Measurements from ENCODE around the gene ZFP3.
"Not testable (repeated sequence)": the region's sequence is repeated elsewhere in the genome, so short reads cannot be mapped to it uniquely, and the experiment has no call there.

The ZFP3 gene

GRCh38 chr17:5080591-5080990 lies 2.3 kb downstream of the ZFP3 start:
- DNase-seq, result no peak

DNA sequence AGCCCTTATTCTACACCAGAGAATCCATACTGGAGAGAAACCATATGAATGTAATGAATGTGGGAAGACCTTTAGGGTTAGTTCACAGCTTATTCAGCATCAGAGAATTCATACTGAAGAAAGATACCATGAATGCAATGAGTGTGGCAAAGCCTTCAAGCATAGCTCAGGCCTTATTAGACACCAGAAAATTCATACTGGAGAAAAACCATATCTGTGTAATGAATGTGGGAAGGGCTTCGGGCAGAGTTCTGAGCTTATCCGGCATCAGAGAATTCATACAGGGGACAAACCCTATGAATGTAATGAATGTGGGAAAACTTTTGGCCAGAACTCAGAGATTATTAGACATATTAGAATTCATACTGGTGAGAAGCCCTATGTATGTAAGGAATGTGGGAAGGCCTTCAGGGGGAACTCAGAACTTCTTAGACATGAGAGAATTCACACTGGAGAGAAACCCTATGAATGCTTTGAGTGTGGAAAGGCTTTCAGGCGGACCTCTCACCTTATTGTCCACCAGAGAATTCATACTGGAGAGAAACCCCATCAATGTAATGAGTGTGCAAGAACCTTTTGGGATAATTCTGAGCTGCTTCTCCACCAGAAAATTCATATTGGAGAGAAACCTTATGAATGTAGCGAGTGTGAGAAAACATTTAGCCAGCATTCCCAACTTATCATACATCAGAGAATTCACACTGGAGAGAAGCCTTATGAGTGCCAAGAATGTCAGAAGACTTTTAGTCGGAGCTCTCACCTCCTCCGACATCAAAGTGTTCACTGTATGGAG lies 14.1 kb downstream of the ZFP3 start:
- DNase-seq, result no peak

GRCh38 chr17:5096731-5097100 lies 18.4 kb downstream of the ZFP3 start:
- no peak for DNase-seq

- peak; percentile 68 for DNase-seq
These were observed 19.0 kb downstream of the ZFP3 start for GRCh38 chr17:5097101-5097834.

GRCh38 chr17:5099271-5099670 lies 21.0 kb downstream of the ZFP3 start:
- DNase-seq, result no peak

DNA sequence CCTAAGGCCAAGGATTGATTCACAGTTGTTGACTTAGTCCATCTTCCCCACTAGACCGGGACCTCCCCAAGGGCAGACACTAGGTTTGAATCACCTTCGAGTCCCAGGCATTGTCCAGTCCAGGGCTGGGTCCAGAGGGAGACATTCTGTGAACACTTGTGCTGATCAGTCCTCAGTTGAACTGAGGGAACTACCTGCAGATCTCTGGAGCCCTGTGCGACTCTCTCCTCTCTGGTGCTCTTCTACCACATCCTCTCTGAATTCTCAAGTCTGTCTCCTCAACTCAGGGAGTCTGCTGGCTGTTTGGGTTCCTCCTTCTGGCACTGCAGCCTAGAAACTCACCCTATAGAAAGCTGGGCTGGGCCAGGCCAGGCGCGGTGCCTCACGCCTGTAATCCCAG lies 22.6 kb downstream of the ZFP3 start:
- DNase-seq, result no peak

GRCh38 chr17:5110816-5111215 lies 32.5 kb downstream of the ZFP3 start:
- DNase-seq, result no peak

- peak; percentile 97 for DNase-seq
These were observed 33.3 kb downstream of the ZFP3 start, which contains the start of gene ZNF232 for GRCh38 chr17:5111402-5112204. Gene ZNF232, minus strand, starts transcription at chr17:5111878. Its CDS starts 56 bp downstream, at chr17:5111822.

DNA sequence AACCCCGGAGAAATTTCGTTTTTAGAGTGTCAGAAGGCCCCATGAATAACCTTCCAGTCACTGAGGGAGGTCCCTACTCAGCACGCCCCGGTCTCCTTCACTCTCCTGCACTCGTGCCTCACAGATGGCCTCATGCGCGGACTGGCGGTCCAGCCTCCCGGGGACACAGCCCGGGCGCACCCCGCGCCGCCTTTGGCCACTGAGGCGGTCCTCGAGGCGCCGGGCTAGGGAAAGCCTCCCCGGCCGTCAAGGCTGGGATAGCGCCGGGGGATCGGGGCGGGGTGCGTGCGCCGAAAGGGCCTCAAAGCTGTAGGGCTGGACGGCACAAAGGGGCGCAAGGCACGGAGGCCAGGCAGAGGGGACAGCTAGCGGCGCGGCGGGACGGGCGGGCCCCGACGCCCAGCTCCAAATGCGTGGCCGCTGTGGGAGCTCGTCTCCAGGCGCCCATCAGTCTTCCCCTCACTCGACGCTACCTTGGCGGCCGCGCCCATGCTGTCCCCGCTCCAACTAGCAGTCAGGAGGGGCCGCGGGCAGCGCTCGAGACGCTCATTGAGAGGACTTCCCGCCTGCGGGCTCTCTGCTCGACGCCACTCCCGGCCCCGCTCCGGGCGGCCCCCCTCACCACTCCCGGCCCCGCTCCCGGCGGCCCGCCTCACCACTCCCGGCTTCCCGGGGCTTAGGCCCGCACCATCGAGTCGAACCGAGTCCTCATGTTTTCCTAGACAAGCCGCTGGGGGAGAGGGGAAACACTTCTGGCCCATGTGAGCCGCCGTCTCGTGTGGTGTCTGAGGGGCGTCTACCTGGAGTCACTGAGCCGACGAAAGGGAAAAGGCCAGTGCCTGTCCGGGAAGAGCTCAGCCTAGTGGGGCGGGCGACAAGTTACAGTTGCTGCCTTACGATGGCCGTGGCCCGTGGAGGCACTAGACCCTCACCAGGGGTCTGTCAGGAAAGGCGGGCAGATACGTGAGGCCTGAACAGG lies 37.7 kb downstream of the ZFP3 start, which contains the start of gene USP6:
Gene USP6 (plus strand): TSS at position 360 of the 979 bp plus-strand sequence. CDS start 14,336 bp downstream, outside the sequence.
- DNase-seq, result peak; percentile 61

DNA sequence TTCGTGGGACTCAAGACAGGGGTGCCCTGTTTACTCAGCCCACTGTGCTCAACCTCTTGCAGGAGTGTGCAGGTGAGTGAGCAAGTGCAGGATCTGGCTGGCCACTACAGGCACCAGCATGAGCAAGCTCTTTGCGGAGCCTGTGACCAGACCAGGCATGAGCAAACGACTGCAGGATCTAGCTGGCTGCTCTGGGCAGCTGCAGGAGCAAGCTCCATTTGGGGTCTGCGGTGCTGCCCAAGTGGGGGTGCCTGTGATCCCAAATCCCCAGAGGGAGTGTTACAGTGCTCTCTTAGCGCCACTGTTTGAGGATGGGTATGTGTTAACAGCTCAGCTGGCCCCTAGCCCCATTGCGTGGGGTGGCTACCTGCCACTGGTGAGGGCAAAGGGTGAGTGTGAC lies 40.0 kb downstream of the ZFP3 start:
- DNase-seq, result no peak

DNA sequence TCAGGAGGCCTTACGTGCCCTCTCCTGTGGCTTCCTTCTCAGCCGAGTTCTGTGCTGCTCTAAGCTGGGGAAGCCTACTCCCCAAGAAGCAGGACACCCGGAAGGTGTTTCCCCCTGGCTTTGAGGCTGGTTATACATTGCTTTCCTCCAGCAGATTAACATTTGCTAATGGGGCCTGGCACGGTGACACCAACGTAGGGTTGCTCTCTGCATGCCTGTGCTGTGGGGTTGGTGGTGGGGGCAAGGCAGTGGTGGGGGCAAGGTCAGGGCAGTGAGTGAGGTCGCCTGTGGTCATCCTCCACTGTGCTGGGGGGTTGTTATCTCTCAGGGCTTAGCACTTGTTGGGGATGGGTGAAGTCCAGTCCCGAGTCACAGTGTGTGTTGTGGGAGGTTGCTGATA lies 41.8 kb downstream of the ZFP3 start:
- DNase-seq, result no peak

DNA sequence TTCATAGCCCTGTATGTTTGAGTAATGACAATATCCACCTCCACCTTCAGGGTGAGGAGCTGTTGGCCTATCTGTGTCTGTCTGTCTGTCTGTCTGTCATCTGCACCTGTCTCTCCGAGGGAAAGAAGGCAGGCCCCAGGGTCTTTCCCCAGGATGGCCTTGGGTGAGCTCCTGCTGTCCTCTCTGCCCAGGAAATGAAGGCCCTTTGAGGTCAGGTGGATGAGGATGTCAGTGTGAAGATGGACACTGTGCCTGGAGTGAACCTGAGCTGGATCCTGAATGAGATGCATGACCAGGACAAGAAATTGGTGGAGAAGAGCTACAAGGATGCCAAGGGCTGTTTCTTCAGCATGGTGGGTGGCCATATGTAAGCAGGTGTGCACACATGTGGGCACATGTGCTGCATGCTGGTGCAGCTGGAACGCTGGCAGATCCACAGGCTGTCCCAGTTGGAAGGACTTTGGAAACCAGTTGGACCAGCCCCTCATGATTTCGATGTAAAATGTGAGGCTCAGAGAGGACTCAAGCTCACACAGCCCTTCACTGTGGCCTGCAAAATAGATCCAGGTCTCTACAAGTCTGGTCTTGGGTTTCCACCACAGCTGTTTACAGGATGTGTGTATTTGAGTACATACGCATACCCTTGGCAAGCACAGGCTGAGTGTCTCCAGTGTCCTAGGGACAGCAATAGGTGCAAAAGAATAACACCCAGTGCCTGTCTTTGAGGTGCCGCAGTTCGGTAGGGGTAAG lies 42.3 kb downstream of the ZFP3 start:
- DNase-seq, result peak; percentile 40

GRCh38 chr17:5121186-5121841 lies 43.0 kb downstream of the ZFP3 start:
- DNase-seq, result peak; percentile 36

DNA sequence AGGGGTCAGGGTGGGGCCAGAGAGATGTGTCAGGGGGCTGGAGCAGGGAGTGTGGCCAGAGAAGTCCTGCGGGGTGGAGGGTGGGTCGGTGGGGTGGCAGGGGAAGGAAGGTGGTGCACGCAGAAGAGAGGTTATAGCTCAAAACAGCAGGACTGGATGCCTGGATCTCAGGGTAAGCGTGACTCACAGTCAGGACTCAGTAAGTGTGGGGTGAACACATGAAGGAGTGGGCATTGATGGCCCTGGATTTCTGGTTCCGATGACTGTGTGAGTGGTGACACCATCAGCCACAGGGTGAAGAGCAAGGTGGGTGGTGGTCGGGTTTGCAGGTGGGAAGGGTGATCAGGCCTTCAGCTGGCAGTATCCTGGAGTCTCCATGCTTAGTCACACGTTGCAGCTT lies 43.8 kb downstream of the ZFP3 start:
- DNase-seq, result peak; percentile 34

- peak; percentile 50 for DNase-seq
These were observed 44.5 kb downstream of the ZFP3 start for GRCh38 chr17:5122586-5123342.

GRCh38 chr17:5123343-5124124 lies 45.3 kb downstream of the ZFP3 start:
- DNase-seq, result peak; percentile 44

GRCh38 chr17:5124125-5124760 lies 46.0 kb downstream of the ZFP3 start:
- DNase-seq, result not testable (repeated sequence)

DNA sequence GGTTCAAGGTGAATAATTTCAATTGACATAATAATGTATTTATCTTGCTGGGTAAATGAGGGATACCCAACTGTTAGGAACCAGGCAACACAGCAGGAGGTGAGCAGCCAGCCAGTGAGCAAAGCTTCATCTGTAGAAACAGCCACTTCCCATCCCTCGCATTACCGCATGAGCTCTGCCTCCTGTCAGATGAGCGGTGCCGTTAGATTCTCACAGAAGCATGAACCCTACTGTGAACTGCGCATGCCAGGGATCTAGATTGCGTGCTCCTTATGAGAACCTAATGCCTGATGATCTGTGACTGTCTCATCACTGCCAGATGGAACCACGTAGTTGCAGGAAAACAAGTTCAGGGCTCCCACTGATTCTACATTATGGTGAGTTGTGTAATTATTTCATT lies 46.6 kb downstream of the ZFP3 start:
- not testable (repeated sequence) for DNase-seq
